ENCODE data around the gene PARD3. TPM values are rescaled to one million over a fixed set of nuclear protein-coding genes. Genes with fewer than 3 reads are reported as not detected.

The PARD3 gene
- total and polyA plus RNA-seq, 7 donors: 20.2 to 84.4 (median 53.4) TPM

DNA sequence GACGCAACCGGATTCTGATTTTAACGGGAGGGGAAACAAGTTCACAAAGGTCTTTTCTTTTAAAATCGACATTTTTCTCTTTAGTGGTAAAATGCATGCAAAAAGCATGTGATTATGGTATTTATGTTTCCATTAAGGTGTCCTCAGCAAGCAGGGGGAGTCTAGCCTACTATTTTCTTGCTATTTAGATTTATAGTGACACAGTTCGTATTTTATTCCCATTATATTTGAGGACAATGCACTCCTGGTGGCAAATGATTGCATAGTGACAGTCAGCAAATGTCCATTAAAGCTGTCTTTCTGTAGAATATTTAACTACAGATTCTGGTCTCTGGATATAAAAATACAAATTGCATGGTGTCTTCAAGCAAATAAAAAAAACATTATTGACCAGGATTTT, 554.2 kb downstream of the PARD3 start:
- H3K9me3 ChIP-seq: no peaks in the 10 kb centered on the region
- TF ChIP-seq, protein P1, sequence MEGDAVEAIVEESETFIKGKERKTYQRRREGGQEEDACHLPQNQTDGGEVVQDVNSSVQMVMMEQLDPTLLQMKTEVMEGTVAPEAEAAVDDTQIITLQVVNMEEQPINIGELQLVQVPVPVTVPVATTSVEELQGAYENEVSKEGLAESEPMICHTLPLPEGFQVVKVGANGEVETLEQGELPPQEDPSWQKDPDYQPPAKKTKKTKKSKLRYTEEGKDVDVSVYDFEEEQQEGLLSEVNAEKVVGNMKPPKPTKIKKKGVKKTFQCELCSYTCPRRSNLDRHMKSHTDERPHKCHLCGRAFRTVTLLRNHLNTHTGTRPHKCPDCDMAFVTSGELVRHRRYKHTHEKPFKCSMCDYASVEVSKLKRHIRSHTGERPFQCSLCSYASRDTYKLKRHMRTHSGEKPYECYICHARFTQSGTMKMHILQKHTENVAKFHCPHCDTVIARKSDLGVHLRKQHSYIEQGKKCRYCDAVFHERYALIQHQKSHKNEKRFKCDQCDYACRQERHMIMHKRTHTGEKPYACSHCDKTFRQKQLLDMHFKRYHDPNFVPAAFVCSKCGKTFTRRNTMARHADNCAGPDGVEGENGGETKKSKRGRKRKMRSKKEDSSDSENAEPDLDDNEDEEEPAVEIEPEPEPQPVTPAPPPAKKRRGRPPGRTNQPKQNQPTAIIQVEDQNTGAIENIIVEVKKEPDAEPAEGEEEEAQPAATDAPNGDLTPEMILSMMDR (IDR thresholded peaks at IDR 0.05): no peak
- DNase-seq (no peak), ATAC-seq (no peak)
- no peak overlapping the region for H3K4me3 ChIP-seq
- intact Hi-C loops (cut with DNase I): no loop called here
- 87 to 91% (median 90%) methylated on average over 5 of the region's 5 CpGs for WGBS, 3 donors
- H3K36me3 ChIP-seq (ENCODE audit: insufficient read depth in 1 of 2, low read depth in 1 of 2): no peaks in the 10 kb centered on the region
- H3K27me3 ChIP-seq (ENCODE audit: insufficient read depth in 3 of 3, low read length in 2 of 3): no peaks in the 10 kb centered on the region
- H3K4me1 ChIP-seq: no peaks in the 10 kb centered on the region
- H3K27ac ChIP-seq: no peak overlapping the region

DNA sequence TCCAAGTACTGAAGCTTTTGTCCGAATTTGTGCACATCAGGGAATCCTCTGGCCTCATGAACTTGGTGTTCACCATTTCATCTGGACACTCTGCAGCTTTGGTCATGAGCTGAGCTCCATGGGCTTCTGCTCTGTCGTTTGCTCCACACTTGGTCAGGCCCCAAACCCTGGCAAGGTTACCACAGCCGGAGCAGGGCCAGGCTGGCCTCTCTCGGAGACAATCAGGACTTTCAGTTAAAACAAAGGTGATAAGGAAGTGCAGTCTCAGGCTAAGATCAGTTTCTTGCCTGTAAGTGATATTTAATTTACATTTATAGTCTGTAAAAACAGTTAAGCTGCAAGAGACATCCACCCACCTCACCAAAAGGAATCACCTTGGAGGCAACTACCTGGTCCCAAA, 558.9 kb downstream of the PARD3 start:
- 79 to 87% (median 79%) methylated on average over 4 of the region's 4 CpGs for WGBS, 3 donors
- TF ChIP-seq, protein P1 (IDR thresholded peaks at IDR 0.05): no peak
- no peak for ATAC-seq
- no peaks in the 10 kb centered on the region for H3K36me3 ChIP-seq (ENCODE audit: insufficient read depth in 1 of 2, low read depth in 1 of 2)
- no peak overlapping the region for H3K27ac ChIP-seq
- H3K27me3 ChIP-seq (ENCODE audit: insufficient read depth in 3 of 3, low read length in 2 of 3): no peaks in the 10 kb centered on the region
- intact Hi-C loops (cut with DNase I): no loop called here
- no peaks in the 10 kb centered on the region for H3K4me1 ChIP-seq
- no peak for DNase-seq
- H3K4me3 ChIP-seq: no peak overlapping the region
- no peaks in the 10 kb centered on the region for H3K9me3 ChIP-seq

DNA sequence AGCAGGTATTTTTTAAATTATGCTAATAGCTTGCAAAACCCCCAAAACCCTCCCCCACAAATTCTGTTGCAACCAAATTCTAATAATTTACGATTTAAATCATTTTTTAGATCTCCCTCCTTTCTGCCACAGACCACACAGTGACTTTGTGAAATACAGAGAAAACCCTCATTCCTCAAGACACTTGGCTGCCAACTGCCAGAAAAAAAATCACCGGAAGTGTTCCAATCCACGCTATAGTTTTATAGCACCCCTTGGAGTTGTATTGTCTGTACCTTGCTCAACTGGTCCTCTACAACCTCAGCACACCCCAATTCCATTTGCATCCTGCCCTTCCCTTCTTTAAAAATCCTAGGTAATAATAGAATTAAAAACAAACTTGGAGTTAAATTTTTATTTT, 560.1 kb downstream of the PARD3 start:
- H3K9me3 ChIP-seq: no peaks in the 10 kb centered on the region
- DNase-seq: no peak

DNA sequence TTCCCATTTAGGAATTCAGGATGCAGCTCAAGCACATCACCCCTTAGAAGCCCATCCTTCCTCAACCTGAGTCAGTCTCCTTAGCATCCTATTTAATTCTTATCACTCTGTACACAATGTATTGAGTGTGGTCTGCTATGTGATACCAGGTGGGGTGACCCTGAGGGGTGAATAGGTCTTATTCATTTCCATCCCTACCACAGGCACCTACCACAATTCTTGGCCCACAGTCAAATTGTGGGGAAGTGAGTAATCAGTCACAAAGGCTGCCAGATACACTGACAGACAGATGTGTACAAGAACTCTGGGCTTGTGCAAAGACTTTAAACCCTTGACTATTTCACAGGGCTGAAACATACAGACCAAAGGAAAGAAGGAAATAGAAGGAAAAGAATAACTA, 560.5 kb downstream of the PARD3 start:
- Histone ChIP-seq H3K27me3 (ENCODE audit: insufficient read depth in 3 of 3, low read length in 2 of 3) (no peaks in the 10 kb centered on the region), H3K27ac (no peak overlapping the region), H3K4me1 (no peaks in the 10 kb centered on the region), H3K36me3 (ENCODE audit: insufficient read depth in 1 of 2, low read depth in 1 of 2) (no peaks in the 10 kb centered on the region), H3K9me3 (no peaks in the 10 kb centered on the region), H3K4me3 (no peak overlapping the region)
- TF ChIP-seq, protein P1 (IDR thresholded peaks at IDR 0.05): no peak
- DNase-seq: no peak
- ATAC-seq: peak; percentile 51 to 78 (median 70)
- intact Hi-C loops (cut with DNase I): no loop called here

More for the DNA sequence above, 560.1 kb downstream of the PARD3 start:
- TF ChIP-seq, protein P1 (IDR thresholded peaks at IDR 0.05): no peak
- ATAC-seq: no peak
- Histone ChIP-seq H3K27ac (no peak overlapping the region), H3K4me1 (no peaks in the 10 kb centered on the region), H3K36me3 (ENCODE audit: insufficient read depth in 1 of 2, low read depth in 1 of 2) (no peaks in the 10 kb centered on the region), H3K4me3 (no peak overlapping the region), H3K27me3 (ENCODE audit: insufficient read depth in 3 of 3, low read length in 2 of 3) (no peaks in the 10 kb centered on the region)
- WGBS, 3 donors: 73 to 79% (median 74%) methylated on average over 3 of the region's 3 CpGs
- intact Hi-C loops (cut with DNase I): no loop called here

DNA sequence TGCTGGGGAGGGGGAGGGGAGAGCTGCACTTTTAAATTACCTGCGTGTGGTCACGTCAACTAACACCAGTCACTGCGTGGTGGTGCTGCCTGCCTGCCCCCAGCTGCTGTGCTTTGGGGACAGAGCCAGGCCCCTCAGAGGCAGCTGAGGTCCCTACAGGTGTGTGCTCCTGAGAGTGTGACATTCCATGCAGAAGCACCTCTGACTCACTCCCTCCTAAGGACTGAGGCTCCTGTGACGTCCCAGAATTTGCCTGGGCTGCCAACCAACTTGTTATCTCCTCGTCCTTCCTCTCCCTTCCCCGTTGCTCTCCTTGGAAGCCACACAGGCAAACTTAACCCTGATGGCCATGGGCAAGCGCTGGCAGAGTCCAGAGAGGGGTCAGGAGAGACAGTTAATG, 563.0 kb downstream of the PARD3 start:
- peak in 2 of 4 donors; percentile 40 to 48 for ATAC-seq
- no peaks in the 10 kb centered on the region for H3K36me3 ChIP-seq (ENCODE audit: insufficient read depth in 1 of 2, low read depth in 1 of 2)
- no peaks in the 10 kb centered on the region for H3K4me1 ChIP-seq
- TF ChIP-seq, protein P1 (IDR thresholded peaks at IDR 0.05): no peak
- H3K4me3 ChIP-seq: no peak overlapping the region
- no peaks in the 10 kb centered on the region for H3K27me3 ChIP-seq (ENCODE audit: insufficient read depth in 3 of 3, low read length in 2 of 3)
- intact Hi-C loops (cut with DNase I): no loop called here
- DNase-seq: no peak
- no peaks in the 10 kb centered on the region for H3K9me3 ChIP-seq
- 57 to 69% (median 57%) methylated on average over 7 of the region's 7 CpGs for WGBS, 3 donors
- H3K27ac ChIP-seq: no peak overlapping the region
